ENCODE results near the gene POGK.
"Not testable (repeated sequence)": the region's sequence is repeated elsewhere in the genome, so short reads cannot be mapped to it uniquely, and the experiment has no call there.

The POGK gene

DNA sequence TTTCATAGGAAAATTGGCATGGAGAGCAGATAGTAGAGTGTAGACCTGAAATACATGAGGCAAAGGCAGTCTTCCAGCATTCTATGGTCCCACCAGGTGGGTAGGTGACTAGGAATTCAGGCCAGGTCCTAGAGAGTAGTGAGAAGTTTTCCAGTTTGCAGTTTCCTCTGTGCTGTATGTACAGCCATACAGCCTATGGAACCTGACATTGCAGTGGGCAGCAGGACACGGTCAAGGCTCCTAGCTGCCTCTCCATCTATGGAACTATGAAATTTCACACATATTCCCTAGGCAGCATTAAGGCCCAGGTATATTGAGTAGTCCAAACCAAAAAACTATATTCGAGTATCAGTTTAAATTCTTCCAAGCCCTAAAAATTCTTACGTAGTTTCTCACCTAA, 16.3 kb downstream of the POGK start:
- no peak for DNase-seq (ENCODE audit: low read depth)

DNA sequence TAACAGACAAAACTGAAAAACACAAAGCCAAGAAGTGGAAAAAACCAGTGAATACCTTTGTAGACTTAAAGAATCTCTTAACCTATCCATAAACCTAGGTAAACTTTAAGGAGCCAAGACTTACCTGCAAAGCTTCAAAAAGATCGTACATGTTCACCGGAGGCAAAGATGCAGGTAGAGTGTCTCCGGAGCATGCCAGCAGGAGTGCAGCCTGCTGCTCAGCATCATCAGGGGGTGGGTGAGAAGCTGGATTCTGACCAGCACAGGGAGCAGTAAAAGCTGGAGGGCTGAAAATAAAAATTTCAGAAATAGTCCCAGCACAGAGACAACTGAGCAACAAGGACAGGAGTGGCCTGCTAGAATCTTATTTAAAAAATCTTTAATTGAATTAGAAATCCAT, 18.7 kb downstream of the POGK start:
- no peak for DNase-seq (ENCODE audit: low read depth)

DNA sequence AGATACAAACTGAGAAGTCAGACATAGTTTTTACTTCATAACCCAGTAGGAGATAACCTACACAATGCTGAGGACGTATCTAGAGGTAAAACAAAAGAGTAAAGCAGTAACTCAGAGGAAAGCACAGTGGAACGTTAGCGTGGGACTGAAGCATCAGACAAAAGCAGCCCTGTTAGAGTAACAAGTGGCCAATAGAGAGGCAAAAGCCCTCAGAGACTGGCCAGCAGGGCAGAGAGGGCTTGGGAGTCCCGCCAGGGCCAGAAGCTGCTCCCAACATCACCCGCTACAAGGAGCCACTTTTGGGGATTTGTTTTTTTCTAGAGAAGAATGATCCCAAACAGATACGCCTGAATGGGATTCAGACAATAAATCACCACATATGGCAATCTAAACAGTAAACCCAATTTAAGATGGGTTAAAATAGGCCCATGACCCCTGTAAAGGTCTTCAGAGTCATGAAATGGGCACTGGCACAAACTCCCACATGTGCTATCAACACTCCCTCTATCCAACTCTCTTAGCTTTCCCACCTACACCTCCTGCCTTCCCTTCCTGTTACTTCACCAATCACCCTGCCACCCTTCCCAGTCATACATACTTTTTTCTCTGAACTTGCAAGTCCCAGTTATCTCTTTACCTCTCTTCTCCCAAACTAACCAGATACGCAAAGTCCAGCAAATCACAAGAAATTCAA, 19.6 kb downstream of the POGK start:
- no peak for DNase-seq (ENCODE audit: low read depth)

DNA sequence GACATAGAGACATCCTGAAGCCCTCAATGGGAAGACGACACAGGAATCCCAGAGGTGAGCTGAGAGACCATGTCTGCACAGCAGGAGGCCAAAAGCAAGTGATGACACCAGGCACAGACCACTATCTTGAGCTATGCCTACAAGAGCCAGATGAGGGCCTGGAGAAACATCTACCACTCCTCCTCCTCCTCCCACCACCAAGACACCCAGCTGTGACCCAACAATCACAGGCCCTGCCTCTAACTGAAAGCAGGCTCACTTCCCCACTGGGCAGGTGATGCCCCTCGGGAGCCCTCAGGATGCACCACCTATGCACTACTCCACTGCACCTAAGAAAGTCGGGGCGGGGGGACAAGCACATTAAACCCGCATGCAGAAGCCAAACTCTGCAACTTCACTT, 20.3 kb downstream of the POGK start:
- no peak for DNase-seq (ENCODE audit: low read depth)

DNA sequence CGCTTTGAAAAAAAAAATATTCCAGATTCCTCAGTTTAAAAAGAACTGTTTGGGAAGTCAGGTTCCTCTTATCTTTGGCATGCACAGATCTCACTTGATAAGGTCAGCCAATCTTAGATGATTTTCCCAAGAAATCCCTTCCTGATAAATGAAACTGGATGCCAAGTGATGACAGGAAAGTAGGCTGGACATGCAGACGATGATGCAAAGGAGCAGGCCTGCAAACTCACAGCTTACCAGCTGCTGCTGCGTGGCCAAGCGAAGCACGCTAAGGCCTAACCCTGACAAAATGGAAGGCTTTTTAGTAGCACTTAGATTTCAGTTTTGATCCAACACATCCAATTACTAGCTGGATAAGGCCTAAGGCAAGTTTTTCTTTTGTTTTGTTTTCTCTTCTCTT, 26.7 kb downstream of the POGK start:
- DNase-seq (ENCODE audit: low read depth), result no peak

DNA sequence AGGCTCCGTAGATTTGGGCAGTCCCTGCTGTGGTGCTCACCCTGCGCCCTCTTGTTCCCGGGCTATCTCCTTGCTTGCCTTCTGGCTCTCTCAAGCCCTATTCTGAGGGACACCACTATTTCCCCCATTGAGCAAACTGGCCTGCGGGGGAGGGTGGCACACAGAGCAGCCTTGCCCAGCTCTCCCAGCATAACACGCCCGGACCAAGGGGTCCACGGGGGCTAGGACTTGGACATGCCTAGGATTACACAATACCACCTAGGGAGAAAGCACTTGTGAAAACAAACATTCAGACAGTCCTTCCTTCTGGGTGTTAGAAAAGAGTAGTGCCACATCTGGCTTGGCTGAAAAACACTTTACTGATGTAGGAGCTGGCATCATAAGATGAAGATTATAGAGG, 29.4 kb downstream of the POGK start:
- no peak for DNase-seq (ENCODE audit: low read depth)

DNA sequence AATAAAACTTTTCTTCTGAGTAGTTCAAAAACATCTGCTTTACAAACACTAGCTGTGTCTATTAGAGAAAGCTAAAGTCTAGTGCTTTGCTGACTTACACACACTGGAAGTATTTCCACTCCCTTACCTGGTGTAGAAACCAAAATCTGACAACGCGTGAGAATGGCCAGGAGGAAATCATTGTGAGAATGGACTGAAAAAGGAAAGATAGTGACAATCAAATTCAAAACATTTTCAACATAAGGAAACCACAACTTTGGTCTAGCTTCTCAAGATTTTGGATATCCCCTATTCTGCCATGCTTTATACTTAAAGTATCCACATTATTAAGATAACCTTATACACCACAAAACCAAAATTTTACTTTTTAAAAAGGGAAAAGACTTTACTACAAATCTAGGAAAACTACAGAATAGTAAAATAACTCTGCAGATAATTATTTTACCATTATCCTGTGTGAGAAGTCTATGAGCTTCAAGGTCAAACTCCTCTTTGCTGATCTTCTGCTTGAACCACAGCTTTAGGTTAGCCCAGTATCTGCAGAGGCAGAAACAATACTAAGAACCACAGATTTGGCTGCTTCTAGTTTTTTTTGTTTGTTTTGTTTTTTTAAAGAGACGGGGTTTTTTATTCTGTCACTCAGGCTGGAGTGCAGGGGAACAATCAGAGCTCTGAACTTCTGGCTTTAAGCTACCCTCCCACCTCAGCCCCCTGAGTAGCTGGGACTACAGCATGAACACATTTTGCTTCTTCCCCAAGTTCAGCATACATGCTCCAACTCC, 30.2 kb downstream of the POGK start:
- no peak for DNase-seq (ENCODE audit: low read depth)

DNA sequence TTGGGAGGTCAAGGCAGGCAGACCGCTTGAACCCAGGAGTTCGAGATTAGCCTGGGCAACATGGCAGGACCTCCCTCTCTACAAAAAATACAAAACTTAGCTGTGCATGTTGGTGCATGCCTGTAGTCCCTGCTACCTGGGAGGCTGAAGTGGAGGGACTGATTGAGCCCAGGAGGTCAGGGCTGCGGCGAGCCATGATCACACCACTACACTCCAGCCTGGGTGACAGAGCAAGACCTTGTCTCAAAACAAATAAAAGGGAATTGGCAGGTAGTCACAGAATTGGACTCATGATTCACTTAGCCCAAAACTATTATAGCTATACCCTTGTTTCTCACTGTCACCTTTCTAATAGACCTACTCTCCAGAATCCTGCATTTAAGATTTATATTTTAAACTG, 31.3 kb downstream of the POGK start:
- no peak for DNase-seq (ENCODE audit: low read depth)

DNA sequence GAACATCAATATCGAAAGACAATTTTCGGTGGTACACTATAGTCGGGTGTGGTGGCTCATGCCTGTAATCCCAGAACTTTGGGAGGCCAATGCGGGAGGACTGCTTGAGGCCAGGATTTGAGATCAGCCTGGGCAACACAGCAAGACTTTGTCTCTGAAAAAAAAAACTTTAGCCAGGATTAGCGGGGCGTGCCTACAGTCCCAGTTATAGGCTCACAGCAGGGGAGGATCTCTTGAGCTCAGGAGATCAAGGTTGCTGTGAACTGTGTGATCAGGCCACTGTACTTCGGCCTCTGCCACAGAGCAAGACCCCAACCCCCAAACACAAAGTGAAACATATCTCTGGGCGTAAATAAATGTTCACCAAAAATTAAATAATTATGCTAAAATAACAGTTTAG, 35.2 kb downstream of the POGK start:
- DNase-seq (ENCODE audit: low read depth), result no peak

DNA sequence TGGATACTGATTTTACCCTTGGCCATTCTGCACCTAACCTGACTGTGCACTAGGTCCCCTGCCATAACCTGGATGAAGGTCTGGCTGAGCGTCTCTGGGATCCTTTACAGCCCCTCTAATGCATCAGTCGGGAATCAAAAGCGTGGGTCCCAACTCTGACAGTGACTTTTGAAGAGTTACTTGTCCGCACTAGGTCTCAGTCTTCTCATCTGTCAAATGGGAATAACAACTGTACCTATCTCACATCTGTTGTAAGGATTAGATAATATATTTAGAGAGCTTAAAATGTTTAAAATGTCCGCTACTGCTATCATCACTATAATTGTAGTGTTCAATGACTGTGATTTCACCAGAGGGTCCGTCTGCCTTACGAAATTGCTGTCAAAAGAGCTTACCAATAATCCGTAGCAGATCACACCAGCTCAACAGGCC, 36.0 kb downstream of the POGK start:
- DNase-seq (ENCODE audit: low read depth), result no peak

DNA sequence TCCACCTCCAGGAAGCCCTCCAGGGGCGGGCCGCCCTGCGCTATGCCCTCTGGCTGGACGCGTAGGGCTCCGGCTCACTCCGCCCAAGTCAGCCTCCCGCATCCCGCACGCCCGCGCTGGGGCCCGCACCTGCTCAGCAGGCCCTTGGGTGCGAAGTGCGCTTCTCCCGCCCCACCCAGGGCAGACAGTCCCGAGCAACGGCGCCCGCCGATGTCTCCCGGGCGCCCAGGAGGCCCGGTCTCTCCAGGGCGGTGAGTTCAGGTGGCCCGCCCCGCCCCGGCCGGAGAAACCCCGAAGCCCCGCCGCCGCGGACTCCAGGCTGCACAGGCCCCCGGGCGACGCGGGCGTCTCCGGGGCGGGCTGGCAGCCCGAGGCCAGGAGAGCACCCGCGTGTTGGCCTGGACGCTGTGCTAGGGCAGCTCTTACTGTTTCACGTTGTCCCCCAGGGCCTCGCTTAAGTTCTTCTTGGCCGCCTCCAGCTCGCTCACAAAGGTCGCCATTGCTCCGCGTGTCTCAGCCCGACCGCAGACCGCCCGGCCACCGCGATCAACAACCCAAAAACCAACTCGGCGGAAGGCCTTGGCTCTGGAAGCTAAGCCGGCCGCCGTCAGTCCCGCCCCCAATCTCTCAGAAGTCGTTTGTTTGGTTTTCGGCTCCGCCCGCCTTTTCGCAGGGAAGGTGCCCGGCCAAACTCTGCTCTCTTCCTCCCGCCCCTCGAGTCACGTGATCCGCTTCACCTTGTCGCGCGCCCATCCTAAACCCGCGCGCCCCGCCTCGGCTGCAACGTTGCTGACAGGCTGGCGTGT, 36.7 kb downstream of the POGK start, which contains the start of gene TADA1:
TADA1 (minus strand) TSS at position 531 of the 806 bp plus-strand sequence; CDS start at position 500, 31 bp downstream.
- DNase-seq (ENCODE audit: low read depth), result peak; percentile 94

DNA sequence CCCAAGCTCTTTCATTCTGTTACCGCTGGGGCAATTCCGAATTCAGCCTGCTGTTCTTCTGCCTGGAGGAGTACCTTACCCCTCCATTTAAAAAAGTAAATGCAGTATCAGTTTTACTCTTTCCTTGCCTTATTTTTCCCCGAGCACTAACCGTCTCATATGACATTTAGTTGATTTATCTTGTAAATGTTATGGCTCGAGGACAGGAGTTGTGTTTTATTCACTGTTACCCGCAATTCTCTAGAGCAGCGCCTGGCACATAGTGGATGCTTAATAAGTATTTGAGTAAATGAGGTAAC, 37.2 kb downstream of the POGK start:
- DNase-seq (ENCODE audit: low read depth), result no peak

DNA sequence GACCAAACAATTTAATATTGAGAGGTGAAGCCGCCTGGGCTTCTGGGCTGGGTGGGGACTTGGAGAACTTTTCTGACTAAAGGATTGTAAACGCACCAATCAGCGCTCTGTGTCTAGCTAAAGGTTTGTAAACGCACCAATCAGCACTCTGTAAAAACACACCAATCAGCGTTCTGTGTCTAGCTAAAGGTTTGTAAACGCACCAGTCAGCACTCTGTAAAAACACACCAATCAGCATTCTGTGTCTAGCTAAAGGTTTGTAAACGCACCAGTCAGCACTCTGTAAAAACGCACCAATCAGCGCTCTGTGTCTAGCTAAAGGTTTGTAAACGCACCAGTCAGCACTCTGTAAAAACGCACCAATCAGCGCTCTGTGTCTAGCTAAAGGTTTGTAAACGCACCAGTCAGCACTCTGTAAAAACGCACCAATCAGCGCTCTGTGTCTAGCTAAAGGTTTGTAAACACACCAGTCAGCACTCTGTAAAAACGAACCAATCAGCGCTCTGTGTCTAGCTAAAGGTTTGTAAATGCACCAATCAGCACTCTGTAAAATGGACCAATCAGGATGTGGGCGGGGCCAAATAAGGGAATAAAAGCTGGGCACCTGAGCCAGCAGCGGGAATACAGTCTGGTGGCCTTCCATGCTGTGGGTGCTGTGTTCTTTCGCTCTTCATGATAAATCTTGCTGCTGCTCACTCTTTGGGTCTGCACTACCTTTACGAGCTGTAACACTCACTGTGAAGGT, 39.1 kb downstream of the POGK start:
- DNase-seq (ENCODE audit: low read depth), result not testable (repeated sequence)

DNA sequence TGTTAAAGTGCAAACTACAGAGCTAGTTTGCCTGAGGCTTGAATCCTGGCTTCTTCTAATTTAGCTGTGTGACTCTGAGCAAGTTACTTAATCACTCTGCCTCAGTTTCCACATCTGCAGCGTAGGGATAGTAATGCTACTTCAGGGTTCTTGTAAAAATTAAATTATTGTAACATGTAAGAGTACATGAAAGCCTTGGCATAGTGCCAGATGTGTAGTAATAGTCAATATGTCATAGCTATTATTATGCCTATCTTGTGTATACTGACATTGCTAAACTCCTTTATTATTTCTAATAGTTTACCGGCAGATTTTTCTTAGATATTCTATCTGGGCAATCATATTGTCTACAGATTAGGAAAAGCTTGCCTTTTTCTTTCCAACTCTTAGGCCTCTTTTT, 43.6 kb downstream of the POGK start:
- DNase-seq (ENCODE audit: low read depth), result no peak

DNA sequence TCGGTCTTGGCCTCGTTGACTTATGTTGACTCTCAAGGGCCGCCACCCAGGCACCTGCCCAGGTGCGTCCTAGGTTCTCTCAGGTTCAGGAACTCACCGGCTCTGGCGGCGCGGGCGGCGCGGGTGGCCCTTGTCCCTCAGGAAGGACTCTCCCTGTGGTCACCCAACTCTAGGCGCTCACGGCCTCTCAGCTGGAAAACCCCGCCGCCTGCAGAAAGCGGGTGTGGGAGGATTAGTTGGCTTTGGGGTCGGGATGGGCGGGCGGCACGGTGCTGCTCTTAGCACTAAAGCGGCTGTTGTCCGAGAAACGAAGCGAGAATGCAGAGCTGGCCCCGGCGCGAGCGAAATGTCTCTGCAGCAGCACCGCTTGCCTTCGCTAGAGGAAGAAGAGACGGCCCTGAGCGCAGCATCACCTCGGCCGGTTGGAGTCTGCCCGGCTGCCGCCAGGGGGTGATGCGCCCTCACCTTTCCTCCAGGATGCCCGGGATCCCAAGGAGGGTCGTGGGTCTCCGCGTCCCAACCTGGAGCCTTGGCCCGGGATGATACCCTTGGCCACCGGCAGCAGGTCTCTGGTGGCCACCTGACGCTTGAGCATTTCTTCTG, 44.9 kb downstream of the POGK start:
- no peak for DNase-seq (ENCODE audit: low read depth)

DNA sequence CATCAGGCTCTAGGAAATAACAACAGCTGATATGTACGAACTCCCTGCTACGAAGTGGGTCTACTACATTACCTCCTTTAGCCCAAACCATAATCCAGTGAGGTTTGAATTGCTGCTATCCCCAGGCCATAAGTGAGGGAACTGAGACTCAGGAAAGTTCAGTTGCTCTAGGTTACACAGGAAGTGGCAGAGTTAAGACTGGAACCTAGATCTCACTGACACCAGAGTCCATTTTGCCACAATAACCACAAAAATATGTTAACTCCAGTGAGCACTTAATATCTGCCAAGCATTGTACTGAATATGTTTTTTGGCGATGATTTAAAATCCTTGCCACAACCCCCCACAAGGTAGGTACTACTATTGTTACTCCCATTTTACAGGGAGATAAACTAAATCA, 45.7 kb downstream of the POGK start:
- no peak for DNase-seq (ENCODE audit: low read depth)

DNA sequence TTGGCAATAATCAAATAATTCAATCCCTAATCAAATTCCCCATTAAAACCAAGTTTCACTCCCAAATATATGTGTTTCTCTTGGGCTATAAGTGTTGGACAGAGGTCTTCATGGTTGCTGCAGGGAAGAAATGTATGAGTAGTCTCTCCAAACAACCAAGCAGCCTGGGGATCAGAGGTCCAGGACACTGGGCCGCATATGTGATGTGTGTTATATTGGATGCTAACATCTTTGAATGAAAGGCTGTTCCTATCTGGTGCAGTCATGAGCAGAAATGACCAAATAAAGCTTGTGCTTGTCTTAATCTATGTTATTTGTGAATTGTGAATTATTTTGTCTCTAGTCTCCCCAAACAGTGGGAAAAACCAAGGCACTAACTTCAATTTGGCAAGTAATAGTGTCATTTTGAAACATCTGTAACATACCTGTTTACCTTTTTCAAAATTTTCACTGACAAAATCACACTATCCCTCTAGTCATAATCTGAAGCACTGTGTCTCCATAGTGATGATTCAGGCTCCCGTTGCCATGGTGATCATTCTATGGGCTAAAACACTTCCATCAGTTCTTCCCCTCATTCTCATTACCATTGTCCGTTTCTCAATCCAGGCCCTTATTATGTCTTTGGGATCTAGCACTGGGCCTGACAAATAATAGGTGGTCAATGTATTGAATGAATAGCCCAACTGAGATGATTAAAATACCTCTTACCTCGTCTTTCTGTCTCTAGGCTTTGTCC, 49.3 kb downstream of the POGK start:
- no peak for DNase-seq (ENCODE audit: low read depth)

DNA sequence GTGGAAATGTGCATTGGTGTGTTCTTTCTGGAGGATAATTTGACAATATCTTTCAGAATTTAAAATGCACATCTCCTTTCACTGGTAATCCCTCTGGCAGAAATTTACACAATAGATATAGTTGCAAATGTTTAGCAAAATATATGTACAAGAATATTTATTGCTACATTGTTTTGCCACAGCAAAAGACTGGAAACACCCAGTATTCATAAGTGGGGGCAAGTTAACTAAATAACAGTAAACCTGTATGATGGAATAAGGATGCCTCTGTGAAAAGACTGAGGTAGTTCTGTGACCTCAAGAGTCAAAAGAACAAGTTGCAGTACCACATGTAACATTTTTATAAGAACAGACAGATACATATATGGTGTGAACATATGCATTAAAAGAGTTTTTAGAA, 50.5 kb downstream of the POGK start:
- DNase-seq (ENCODE audit: low read depth), result no peak

DNA sequence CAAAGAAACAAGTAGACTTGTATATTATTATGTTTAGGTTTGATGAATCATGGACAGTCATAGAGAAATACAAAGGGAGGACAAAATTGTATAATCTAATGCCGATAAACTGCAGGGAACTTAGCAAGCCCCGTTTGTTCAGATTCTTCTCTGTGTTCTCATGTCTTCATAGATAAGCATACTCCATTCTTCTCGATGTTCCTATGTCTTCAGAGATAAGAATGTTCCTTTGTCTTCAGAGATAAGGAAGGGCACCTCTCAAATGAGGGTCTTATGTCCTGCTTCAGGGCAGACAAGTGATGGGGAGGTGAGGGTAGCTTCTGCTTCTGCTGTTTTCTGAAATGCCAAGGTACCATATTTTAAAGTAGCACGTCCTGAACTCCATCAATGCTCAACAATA, 56.5 kb downstream of the POGK start:
- no peak for DNase-seq (ENCODE audit: low read depth)

DNA sequence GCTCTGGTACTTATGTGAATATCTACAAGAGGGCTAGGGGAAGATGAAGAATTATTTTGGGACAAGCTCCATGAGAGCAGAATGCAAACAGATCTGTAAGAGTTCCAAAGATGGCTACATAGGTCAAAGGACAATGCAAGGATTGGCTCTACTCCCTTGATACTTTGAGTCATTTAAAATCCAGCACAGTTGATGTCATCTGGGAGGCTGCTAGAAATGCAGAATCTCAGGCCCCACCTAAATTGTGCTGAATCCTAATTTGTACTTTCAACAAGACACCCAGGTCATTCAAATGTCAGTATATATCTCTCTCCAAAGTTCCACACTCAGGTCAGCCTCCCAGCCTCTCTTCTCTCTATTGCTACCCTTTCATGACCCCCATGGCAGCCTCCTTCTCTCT, 60.5 kb downstream of the POGK start:
- no peak for DNase-seq (ENCODE audit: low read depth)

DNA sequence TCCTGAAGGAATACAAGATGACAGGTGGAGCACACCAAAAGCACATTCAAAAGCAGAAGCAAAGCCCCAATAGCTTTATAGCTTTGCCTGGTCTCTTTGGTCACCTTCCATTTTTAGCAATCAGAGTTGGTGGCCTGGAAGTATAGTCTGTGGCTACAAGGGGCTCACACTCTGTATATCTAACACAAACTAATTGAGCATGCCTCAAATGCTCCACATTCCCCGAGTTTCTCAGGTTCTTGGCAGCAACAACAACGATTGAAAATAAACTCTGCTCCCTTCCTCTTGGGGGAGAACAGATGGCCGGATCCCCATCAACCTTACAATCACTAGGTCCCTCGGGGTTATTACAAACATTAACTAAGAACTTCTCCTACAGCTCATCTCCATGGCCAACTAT, 61.7 kb downstream of the POGK start:
- no peak for DNase-seq (ENCODE audit: low read depth)

All from GM04504 (cell line).